OCI-LY1 (cell line): ENCODE results near the gene GALNT9.

Experiments used
- H2AFZ ChIP-seq: fragments of 200-600 bp; sonication (generic), shearing (Covaris generic); 2 replicates; pipeline ENCODE4 v1.6.0; 2014; ENCODE audit warnings: antibody characterized with exemption, mild to moderate bottlenecking, low read length
- H3F3A ChIP-seq: fragments of 200-600 bp; sonication (generic), shearing (Covaris generic); 2 replicates; pipeline ENCODE4 v1.6.0; 2014; ENCODE audit warnings: mild to moderate bottlenecking, antibody characterized with exemption, low read length, moderate library complexity; ENCODE audit not compliant: insufficient read depth
- H3K27ac ChIP-seq: fragments of 200-600 bp; sonication (generic); 2 replicates; pipeline ENCODE4 v1.5.1; 2014; ENCODE audit warnings: low read length, mixed run types, mild to moderate bottlenecking, low read depth; ENCODE audit not compliant: poor library complexity, severe bottlenecking
- H3K27me3 ChIP-seq: fragments of 200-600 bp; sonication (generic); 2 replicates; pipeline ENCODE4 v1.6.0; 2014; ENCODE audit warnings: antibody characterized with exemption, mild to moderate bottlenecking, low read length, moderate library complexity; ENCODE audit not compliant: insufficient read depth
- H3K36me3 ChIP-seq: fragments of 200-600 bp; sonication (generic); 2 replicates; pipeline ENCODE4 v1.6.1; 2014; ENCODE audit warnings: mild to moderate bottlenecking, antibody characterized with exemption, low read length, moderate library complexity, mixed read lengths; ENCODE audit not compliant: insufficient read depth
- H3K4me1 ChIP-seq: fragments of 200-600 bp; sonication (generic); 2 replicates; pipeline ENCODE4 v1.5.1; 2014; ENCODE audit warnings: mild to moderate bottlenecking, low read length, moderate library complexity; ENCODE audit not compliant: insufficient read depth, severe bottlenecking
- H3K4me2 ChIP-seq: fragments of 200-600 bp; sonication (generic), shearing (Covaris generic); 2 replicates; pipeline ENCODE4 v1.6.1; 2014; ENCODE audit warnings: low read length
- H3K4me3 ChIP-seq: fragments of 200-600 bp; sonication (generic); 2 replicates; pipeline ENCODE4 v1.5.1; 2014; ENCODE audit warnings: low read length, low read depth, mild to moderate bottlenecking, mixed read lengths; ENCODE audit not compliant: poor library complexity, severe bottlenecking
- H3K79me2 ChIP-seq: fragments of 200-600 bp; shearing (Covaris generic); 2 replicates; pipeline ENCODE4 v1.6.1; 2016; ENCODE audit warnings: mixed run types, low read length, mixed read lengths; ENCODE audit not compliant: insufficient read depth
- H3K9ac ChIP-seq: fragments of 200-600 bp; sonication (generic), shearing (Covaris generic); 2 replicates; pipeline ENCODE4 v1.6.1; 2014; ENCODE audit warnings: mild to moderate bottlenecking, low read length, mixed read lengths
- H3K9me2 ChIP-seq: fragments of 200-600 bp; sonication (generic), shearing (Covaris generic); 2 replicates; pipeline ENCODE4 v1.6.1; 2014; ENCODE audit warnings: low read depth, mild to moderate bottlenecking, low read length, mixed read lengths
- H3K9me3 ChIP-seq: fragments of 200-600 bp; shearing (Covaris generic); 2 replicates; pipeline ENCODE4 v1.6.1; 2014; ENCODE audit warnings: low read length, mixed read lengths
- H4K20me1 ChIP-seq: fragments of 200-600 bp; sonication (generic), shearing (Covaris generic); 2 replicates; pipeline ENCODE4 v1.6.0; 2016; ENCODE audit warnings: mild to moderate bottlenecking, low read length; ENCODE audit not compliant: insufficient read depth
- CTCF ChIP-seq: fragments of 200-600 bp; sonication (generic), shearing (Covaris generic); IDR thresholded peaks from 2 replicates; pipeline ENCODE4 v1.5.1; 2017; ENCODE audit warnings: mild to moderate bottlenecking, antibody characterized with exemption, low read length, moderate library complexity, mixed read lengths
- EZH2 ChIP-seq: fragments of 200-600 bp; sonication (generic), shearing (Covaris generic); IDR thresholded peaks from 2 replicates; pipeline ENCODE4 v1.8.0; 2017; ENCODE audit warnings: borderline replicate concordance, mixed run types, mild to moderate bottlenecking, antibody characterized with exemption, low read length, moderate library complexity, mixed read lengths

Gene GALNT9

GRCh38 chr12:132302466-132303358 is 26.7 kb downstream of the GALNT9 start:
- no peak overlapping the region for H2AFZ ChIP-seq

DNA sequence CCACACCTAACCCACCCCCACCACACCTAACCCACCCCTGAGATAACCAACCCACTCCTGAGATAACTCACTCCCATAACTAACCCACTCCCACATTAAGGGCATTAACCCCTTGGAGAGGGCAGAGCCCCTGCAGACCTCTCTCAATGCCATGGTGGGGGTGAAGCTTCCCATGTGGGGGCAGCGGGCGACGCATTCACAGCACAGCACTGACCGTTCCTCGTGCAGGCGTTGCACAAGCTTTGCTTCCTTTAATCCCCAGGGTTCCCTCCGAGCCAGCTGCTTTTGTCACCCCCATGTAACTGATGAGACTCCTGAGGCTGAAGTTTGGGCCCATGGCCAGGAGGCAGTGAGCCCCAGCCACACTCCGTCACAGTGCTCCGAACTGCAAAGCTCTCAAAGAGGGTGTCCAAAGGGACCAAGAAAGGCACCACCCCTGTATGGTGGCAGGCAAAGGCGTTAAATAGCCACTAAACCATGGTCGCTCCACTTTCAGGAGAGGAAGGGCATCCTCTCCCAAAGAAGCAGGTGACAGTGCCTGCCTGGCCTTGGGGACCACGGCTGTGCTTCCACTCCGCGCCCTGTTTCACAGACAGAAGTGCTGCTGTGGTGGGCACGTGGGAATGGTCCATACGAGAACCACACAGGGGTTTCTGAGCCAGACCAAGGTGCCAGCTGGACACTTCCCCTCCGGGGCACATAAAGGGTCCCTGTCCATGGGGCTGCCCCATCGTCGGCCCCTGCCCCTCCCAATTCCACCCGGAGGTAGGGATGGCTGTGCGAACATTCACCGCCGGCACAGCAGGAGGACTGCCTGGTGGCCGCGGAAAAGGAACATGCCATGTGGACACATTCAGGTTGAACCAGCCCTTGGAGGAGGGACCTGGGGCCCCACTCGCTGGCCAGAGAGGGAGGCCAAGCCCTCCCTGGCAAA is 28.3 kb downstream of the GALNT9 start:
- Histone ChIP-seq H3K4me1 (no peaks in the 10 kb centered on the region), H4K20me1 (no peaks in the 10 kb centered on the region)

More at GRCh38 chr12:132302466-132303358, 26.7 kb downstream of the GALNT9 start:
- no peaks in the 10 kb centered on the region for H3K27me3 ChIP-seq
- H3K4me2 ChIP-seq: no peak overlapping the region
- TF ChIP-seq EZH2 (no peak), CTCF (no peak)
- no peak overlapping the region for H3K9ac ChIP-seq
- no peaks in the 10 kb centered on the region for H3K79me2 ChIP-seq
- H3K9me2 ChIP-seq: no peaks in the 10 kb centered on the region
- no peaks in the 10 kb centered on the region for H3F3A ChIP-seq
- no peak overlapping the region for H3K27ac ChIP-seq
- no peaks in the 10 kb centered on the region for H4K20me1 ChIP-seq
- no peaks in the 10 kb centered on the region for H3K4me1 ChIP-seq
- no peaks in the 10 kb centered on the region for H3K36me3 ChIP-seq
- no peaks in the 10 kb centered on the region for H3K9me3 ChIP-seq
- no peak overlapping the region for H3K4me3 ChIP-seq

More for the DNA sequence above, 28.3 kb downstream of the GALNT9 start:
- Histone ChIP-seq H3K9me3 (no peaks in the 10 kb centered on the region), H3F3A (no peaks in the 10 kb centered on the region), H3K4me3 (no peak overlapping the region), H3K36me3 (no peaks in the 10 kb centered on the region), H3K27me3 (no peaks in the 10 kb centered on the region; the same call in 1 of the 2 replicates), H3K9me2 (no peaks in the 10 kb centered on the region), H3K27ac (no peak overlapping the region), H3K79me2 (no peaks in the 10 kb centered on the region), H3K9ac (no peak overlapping the region), H3K4me2 (no peak overlapping the region), H2AFZ (no peak overlapping the region)
- no peak for TF ChIP-seq CTCF
